ENCODE measurements around the gene CACTIN. TPM values are rescaled to one million over a fixed set of nuclear protein-coding genes. Genes with fewer than 3 reads are reported as not detected.
A peak's percentile ranks its signal among the peaks of the same experiment; 100 is the strongest.

Gene CACTIN
- total RNA-seq, 1 donor from 2014 or later = 13.7 TPM

DNA sequence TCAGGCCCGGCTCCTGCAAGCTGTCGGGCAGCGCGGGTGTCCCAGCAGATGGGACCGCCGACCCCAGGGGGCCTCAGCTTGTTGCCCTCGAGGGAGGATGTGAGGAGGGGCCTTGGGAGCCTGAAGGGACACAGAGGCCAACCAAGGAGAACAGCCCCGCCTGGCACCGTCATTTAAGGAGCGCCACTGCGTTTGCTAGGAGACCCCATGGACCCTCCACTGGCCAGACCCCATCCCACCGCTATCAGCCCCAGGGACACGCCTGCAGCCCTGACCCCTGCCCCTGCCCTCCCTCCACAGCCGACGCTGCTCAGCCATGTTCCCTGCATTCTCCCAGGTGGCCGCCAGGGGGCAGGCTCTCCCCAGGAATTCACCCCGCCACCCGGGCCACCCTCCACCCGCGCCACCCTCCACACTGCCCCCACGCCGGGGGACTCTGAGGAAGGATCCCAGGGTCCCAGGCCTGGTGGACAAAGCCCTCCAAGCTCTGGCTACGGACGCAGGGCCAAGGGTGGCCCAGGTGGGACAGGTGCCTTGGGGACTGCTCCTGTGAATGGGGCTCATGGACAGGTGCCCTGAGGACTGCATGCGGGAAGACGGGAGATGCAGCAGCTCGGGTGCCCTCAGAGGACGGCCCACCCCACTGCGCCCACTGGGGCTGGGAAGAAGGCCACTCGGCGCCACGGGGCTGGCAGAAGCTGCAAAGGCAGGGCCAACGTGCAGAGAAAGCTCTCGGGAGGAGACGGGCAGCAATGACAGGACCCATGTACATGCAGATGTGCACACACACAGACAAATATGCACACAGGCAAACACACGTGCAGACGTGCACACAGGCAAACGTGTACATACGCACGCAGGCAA lies 39.3 kb upstream of the CACTIN start:
- intact Hi-C loops (cut with DNase I) = loop anchor here (5.0 kb wide), 1 partner anchor 36 kb away; the partner anchor contains the start of gene PIP5K1C
- peak; percentile 83 for DNase-seq
- peak; percentile 64 for ATAC-seq (ENCODE audit: poor library complexity)

DNA sequence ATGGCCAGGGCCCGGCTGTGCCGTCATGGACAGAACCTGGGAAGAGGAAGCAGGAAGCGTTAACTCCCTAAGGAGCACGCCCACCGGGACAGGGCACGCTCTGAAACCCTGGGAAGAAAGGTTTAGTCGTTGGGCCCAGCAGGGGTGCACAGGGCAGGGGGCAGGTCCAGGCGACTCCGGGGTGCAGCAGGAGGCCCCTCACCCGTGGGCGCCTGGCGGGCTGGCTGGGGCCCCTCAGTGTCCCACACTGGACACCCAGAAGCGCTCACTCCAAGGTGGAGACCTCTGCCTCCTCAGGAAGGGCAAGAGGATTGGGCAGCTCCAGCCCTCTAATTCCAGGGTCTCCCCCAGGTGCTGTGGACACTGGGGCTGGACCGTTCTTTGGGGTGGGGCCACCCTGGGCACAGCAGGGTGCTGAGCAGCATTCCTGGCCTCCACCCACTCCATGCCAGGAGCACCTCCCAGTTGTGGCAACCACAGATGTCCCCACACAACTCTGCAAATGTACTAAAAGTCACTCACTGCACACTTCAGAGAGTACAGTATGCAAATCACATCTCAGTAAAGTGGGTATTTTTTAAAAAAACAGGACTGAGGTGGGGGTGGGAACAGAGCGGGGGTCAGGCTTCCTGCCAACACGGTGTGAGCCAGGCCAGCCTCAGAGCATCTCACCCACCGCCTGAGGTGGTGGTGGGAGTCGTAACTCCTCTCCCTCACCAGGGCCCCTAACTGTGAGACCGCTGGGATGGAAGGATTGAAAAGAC lies 38.5 kb upstream of the CACTIN start:
- intact Hi-C loops (cut with DNase I) = loop anchor here (5.0 kb wide), 1 partner anchor 37 kb away; the partner anchor contains the start of gene PIP5K1C
- ATAC-seq (ENCODE audit: poor library complexity) = no peak
- DNase-seq = no peak

DNA sequence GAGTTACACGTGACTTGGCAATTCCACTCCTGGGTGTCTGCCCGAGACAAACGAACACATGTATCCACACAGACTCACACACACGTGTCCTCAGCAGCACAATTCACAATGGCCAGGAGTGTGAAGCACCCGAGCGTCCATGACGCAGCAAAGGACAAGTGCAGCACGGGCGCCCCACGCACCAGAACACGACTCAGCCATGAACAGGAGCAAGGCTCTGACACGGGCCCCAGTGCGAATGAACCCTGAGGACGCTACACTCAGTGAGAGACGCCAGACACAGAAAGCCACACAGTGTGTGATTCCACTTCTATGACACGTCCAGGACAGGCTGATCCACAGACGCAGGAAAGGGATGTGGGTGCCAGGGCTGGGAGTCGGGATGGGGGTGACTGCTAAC lies 37.2 kb upstream of the CACTIN start:
- intact Hi-C loops (cut with DNase I) = no loop called here
- DNase-seq (no peak), ATAC-seq (ENCODE audit: poor library complexity) (no peak)

DNA sequence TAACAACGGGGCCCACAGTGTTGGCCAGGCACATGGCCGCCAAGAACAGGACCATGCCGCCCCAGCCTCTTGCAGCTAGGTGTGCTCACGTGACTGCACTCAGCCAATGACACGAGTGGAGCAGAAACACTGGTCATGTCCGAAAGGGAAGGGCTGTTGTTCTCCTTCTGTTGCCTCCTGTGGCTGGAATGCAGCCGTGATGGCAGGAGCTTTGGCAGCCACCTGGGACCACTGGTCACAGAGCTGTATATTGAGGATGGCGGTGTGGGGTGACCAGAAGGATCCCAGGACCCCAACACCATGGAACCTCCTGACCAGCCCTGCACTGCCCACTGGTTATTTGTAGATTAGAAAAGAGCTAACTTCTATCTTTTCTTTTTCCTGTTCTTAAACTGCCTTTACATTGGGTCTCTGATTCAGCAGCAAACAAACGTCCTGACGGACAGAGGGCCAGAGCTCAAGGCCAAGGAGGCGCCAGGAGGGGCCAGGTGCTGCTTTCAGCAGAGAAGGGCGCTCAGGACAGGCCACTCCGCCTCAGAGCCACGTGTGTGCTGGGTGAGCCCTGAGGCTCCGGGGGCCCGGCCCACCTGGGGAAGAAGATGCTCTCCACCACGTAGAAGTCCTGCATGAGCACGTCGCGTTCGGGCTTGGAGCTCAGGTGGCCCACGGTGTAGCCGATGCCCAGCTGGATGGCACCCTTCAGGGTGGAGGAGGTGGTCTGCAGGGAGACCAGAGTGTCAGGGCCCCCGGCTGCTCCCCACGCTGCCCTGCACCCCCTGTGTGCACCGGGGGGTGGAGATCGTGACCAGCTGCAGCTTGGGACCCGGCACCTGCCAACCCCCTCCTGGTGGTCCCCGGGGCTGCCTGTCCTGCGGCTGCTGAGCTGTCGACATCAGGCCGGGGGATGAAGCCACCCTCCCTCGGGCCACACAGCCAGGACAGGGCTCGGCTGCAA lies 35.0 kb upstream of the CACTIN start:
- ATAC-seq (ENCODE audit: poor library complexity) (no peak), DNase-seq (no peak)
- intact Hi-C loops (cut with DNase I) = no loop called here

DNA sequence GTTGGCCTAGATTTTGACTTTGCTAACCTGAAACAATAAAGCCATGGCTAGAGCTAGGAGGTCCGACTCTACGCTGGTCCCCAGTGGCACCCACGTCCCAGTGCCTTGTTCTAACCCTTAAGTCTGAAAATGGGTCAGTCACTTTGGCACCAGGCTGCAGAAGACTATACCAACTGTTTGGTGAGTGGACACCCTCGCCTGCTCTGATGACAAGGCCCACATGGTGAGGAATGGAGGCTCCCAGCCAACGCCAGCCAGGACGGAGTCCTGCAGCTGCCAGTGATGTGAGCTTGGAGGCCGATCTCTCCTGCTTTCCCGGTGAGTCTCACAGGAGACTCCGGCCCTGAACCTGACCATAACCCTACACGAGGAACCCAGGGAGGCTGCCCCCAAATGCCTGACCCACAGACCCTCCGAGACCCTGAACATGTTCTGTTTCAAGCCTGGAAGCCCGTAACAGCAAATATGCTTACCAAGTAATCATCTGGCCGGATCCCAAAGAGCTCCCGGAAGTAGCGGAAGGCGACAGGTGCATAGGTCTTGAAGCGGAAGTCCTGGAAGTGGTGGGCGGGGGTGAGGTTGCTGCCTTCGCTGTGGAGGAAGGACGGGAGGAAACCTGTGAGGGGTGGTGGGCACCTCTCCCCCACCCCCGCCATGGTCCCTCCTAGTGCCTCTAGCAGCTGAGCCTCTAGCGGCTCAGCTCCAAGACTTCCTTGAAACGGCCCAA lies 34.1 kb upstream of the CACTIN start:
- intact Hi-C loops (cut with DNase I) = no loop called here
- no peak for DNase-seq
- ATAC-seq (ENCODE audit: poor library complexity) = no peak

DNA sequence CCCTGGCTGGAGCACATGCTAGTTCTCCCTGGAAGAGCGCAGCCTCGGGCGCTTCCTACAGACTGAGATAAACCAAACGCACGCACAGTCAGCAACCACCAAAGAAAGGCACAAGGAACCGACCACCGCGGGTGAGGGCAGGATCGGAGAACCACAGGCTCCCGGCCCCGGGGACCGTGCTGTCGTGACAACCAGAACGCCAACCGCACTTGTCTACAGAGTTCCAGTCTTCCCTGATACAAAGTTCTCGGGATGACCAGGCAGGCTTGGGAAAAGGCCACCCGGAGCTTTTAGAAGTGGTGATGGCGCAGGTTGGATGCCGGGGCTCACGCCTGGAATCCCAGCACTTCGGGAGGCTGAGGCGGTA lies 33.1 kb upstream of the CACTIN start:
- DNase-seq (no peak), ATAC-seq (ENCODE audit: poor library complexity) (no peak)
- intact Hi-C loops (cut with DNase I) = no loop called here

DNA sequence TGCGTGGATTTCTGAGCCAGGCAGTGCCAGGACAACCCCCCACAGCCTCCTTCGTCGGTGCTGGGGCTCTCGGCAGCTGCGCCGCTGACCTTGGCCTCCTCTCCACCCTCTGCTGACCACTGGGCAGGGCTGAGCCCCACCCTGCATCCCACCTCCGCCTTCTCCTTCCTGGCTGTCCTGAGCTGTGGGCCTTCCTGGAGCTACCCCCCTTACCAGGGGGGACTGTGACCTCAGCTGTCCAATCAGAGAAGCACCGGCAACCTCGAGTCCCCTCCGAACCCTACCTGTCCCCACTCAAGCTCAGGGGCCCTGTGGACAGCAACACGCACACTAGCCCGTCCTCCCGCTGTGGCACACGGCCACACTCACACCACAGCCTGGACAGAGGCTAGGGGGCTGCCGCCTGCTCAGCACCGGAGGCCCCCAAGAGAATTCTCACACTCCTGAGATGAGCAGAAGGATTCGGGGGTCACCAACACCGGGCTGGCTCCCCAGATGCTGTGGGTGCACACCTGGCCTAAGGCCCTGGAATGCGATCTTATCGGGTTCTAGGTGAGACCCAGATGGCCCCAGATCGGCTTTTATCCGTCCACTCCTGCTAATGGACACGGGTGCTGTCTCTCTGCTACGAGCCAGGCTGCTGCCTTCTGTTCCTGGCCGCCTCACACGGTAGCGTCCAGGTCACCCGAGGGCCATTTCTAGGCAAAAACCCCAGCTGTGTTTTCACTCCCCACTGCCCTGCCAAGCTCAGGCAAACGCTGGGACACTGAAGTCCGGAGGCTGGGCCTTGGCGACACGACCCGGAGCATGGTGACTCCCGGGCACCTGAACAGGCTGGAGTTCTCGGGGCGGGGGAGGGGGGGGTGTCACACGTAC lies 32.5 kb upstream of the CACTIN start:
- DNase-seq (no peak), ATAC-seq (ENCODE audit: poor library complexity) (no peak)
- intact Hi-C loops (cut with DNase I) = no loop called here

DNA sequence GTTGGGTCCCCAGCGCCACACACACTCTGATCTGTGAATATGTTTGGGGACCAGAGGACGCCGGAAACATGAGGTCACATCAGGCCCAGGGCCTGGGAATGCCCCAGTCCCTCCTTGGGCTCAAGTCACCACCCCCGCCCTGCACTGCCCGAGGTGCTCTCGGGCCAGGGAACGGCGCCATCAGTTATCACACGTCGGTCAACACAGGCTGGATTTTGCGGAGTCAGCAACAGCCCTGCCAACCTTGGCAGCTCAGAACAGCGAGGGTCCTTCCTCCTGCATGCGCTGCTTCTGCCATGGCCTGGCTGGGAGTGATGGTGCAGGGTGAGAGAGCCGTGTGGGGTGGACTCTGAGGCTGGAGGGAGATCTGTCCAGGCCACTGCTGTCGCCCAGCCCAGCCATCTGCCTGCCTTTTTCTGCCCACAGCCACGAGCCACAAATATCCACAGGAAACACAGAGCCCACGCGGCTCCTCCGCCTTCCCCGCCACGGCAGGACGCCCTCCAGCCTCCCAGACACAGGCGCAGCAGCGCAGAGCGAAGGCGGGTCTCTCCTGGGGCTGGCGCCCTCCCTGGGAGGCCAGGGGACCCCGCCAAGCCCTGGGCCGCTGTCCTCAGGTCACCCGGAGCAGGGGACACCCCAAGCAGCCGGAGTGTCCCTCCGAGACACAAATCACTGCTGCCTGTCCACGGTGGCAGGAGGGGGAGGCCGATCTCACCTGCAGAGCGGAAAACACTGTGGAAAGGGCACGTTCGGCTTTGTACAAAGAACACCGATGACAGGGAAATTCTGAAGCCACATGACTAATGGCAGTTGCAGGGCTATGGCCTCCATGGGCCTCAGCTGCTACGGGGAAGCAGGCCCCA lies 31.6 kb upstream of the CACTIN start:
- intact Hi-C loops (cut with DNase I) = no loop called here
- DNase-seq = no peak

DNA sequence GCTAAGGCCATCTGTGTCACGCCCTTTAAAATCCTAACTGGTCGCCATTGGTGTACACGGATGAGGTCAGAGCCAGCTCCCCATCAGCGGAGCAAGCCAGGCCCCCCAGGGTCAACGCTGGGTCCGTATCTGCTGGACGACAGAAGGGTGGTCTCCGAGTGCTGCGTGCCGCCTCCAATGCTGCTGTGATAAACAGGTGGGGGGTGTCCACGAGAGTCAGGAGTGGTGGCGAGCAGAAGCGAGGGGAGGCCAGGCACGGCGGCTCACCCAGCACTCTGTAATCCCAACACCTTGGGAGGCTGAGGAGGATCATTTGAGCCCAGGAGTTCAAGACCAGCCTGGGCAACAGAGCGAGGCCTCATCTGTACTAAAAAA lies 30.8 kb upstream of the CACTIN start:
- DNase-seq (no peak), ATAC-seq (ENCODE audit: poor library complexity) (no peak)

More for the DNA sequence above, 31.6 kb upstream of the CACTIN start:
- peak; percentile 74 for ATAC-seq (ENCODE audit: poor library complexity)

DNA sequence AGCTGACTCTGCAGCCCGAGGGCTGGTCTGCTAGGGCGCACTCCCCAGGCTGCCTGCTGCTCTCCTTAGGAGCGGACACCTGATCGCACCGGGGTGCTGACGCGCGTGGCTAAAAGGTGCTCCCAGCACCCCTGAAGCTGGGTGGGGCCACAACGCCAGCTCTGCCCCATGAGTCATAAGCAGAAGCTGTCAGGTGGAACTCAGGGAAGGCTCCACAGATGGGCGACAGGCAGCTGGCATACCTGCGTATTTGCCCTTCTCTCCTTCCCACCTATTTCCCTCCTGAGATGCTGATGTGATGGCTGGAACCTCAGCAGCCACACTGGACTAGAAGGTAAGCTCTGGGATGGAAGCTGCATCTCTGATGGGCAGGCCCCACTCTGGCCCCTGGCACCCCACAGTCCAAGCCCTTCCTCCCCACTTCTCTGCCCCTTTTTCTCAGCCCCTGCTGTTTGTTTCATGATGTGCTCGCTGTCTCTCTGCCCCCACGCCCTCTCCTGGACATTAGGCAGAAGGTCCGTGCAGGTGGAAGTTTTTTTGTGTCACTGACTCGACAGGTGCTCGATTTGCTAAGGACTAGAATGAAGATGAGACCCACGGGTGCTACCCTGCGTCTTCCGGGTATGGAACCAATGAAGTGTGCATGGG lies 30.3 kb upstream of the CACTIN start:
- DNase-seq (no peak), ATAC-seq (ENCODE audit: poor library complexity) (no peak)
- intact Hi-C loops (cut with DNase I) = no loop called here

More for the DNA sequence above, 30.8 kb upstream of the CACTIN start:
- intact Hi-C loops (cut with DNase I) = no loop called here

DNA sequence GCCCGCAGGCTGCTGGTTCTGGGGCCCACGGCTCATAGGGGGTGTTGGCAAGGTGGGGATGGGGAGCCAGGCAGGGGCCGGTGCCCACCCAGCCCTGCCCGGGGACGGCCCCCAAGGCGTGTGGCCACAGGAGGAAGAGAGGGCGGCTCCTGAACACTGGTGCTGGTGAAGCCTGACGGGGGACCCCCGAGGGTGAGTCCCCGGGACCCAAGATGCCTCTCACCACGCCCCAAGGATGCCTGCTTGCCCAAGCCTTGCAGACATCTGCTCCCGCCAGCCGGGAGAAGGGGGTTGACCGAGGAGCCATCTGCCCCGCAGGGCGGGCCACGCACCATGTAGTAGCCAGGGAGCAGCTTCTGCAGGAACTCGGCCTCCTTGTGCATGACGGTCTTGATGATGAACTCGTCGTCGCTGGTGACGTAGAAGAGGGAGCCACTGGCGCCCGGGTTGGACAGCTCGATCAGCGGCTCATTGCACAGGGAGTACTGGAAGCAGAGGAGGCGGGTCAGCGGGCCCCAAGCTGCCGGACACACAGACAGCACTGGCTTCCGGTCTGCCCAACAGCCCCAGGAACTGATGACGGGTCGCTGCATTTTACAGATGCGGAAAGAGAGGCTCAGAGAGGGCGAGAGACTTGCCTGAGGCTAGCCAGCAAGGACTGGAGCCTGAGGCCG lies 29.6 kb upstream of the CACTIN start:
- intact Hi-C loops (cut with DNase I) = no loop called here
- no peak for DNase-seq
- no peak for ATAC-seq (ENCODE audit: poor library complexity)

DNA sequence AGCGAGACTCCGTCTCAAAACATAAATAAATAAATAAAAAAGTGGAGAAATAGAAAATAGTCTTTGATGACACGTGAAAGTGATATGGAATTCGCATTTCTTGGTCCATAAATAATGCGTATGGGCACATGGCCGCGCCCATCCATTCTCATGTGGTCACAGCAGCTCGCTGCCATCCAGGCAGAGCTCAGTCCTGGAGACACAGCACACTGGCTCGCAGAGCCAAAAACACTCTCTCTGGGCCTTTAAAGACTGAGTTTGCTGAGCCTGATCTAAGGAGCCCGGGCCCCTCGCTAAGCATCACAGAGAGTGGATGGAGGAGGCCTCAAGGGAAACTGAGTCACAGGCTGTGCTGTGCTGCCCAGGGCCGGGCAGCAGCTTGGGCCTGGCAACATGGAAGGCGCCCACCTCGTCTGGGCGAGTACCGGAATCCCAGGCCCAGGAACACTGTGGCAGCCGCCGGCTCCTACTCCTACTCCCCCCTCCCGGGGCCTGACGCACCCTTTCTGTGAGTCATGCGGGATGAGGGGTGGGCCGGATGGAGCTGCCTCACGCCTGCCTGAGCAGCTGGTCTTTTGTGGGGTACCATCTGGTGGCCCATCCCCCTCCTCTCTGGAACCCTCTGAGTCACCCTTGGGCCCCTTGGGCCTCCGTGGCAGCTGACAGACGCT lies 28.9 kb upstream of the CACTIN start:
- ATAC-seq (ENCODE audit: poor library complexity) (no peak), DNase-seq (no peak)
- intact Hi-C loops (cut with DNase I) = no loop called here

DNA sequence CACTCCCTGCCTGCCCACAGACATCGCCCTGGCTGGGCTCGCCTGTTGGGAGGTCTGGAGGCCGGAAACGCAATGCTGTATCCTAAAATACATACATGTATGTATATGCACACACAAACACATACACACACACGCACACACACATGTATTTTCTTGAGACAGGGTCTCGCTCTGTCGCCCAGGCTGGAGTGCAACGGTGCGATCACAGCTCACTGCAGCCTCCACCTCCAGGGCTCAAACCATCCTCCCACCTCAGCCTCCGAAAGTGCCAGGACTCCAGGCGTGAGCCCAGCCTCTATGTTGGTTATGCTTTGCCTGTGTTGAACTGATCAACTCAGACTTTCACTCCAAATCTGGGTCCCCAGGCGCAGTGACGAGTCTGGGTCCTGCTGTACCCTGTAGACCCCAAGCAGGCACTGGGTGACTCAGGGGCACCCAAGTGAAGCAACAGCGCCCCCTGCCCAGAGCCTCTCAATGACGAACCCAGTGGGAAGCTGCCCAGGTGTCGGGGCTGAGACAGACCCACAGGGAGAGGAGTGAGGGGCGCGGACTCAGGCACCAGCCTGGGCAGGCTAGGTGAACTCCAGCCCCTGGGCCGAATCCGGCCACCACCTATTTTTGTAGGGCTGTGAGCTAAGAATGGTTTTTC lies 27.4 kb upstream of the CACTIN start:
- intact Hi-C loops (cut with DNase I) = no loop called here
- no peak for ATAC-seq (ENCODE audit: poor library complexity)

DNA sequence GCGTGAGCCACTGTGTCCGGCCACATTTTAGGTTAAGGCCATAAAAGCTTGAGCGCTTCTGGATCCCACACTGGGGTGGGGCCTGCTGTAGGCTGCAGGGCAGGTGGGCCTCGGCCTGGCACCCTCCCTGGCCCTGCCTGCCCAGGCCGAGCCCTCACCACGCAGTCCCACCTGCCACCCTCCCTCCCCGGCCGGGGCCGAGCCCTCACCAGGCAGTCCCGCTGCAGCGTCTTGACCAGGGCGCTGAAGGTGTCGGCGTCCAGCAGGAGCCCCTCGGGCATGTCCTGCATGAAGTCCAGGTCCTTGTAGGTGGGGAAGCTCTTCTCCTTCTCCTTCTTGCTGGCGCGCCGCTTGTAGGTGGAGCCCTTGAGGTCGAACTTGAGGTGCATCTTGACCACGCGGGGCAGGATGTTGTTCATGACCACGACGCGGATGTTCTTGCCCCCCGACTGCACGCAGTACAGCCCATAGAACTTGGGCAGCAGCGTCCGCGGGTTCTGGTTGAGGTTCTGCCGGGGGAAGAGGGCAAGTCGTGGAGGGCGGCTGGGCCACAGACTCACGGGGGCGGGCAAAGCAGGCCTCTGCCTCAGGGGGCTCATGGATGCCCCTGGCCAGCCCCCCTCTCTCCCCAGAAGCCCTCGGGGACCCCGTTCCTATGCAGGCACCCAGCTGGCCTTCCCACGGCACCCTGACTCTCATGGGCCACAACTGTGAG lies 26.6 kb upstream of the CACTIN start:
- DNase-seq = no peak
- ATAC-seq (ENCODE audit: poor library complexity) = no peak

More for the DNA sequence above, 27.4 kb upstream of the CACTIN start:
- no peak for DNase-seq

More for the DNA sequence above, 26.6 kb upstream of the CACTIN start:
- intact Hi-C loops (cut with DNase I) = no loop called here
